ENCODE data around the gene RAMP3. TPM values are rescaled to one million over a fixed set of nuclear protein-coding genes. Genes with fewer than 3 reads are reported as not detected.

The RAMP3 gene
- total RNA-seq, 2 experiments from 2014 or later = not detected

DNA sequence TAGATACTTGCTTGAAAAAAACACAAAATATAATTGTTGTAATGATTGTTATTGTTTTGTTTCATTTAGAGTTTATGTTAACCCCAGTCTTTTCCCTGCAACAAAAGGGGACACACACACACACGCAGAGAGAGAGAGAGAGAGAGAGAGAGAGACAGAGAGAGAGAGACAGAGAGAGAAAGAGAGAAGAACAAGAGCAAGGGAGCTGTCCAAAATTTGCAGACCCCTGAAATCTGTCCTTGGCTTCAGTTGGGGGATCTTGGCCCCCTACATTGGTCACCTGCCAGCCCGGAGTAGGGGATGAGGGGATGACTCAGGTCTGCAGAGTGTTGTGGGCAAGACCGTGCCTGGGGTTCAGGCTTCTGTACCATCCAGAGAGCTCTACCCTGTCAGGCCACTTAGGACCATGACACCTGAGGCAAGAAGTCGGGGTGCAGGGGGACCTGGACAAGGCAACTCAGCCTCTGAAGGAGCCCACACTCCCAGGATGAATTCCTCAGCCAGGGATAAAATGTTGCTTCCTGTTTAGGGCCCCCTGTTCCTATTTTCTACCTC, 73.1 kb downstream of the RAMP3 start:
- no peak overlapping the region for H3K27ac Mint-ChIP-seq
- peaks cover 8% of the 10 kb centered on the region for H3K4me1 Mint-ChIP-seq
- ChIA-PET CTCF (interaction anchor here (1.1 kb wide), 1 partner anchor 665 kb away, joined by 3 read pairs; no protein-coding TSS in a partner anchor), POLR2A (no interaction called here)
- no peaks in the 10 kb centered on the region for H3K9me3 Mint-ChIP-seq
- no peak overlapping the region for H3K4me3 Mint-ChIP-seq
- no peaks in the 10 kb centered on the region for H3K36me3 Mint-ChIP-seq (ENCODE audit: low read depth)
- H3K27me3 Mint-ChIP-seq = peaks cover 48% of the 10 kb centered on the region
- no peak for DNase-seq

DNA sequence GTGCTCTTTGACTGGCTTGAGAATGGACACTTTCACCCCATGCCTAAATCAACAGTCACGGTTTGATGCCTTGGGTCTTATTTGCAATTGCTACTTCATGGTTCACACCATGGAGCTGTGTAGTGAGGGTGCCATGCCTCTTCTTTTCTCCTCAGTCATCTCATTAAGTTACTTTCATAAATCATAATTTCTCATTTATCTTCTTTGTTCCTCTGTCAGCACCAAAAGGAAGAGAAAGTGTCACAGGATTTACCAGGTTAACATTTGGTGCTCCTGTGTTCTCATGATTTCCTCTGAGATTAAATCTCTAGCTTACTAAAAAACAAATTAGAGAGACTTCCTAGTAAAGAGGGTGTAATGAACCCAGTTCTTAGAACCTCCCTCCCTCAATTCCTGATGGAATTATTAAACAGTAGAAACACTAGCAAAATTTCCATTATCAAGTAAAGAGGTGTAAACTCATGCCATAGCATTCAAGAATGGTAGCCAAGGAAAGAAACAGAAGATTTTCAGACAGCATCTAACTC, 75.7 kb downstream of the RAMP3 start:
- ChIA-PET POLR2A (no interaction called here), CTCF (interaction anchor here (1.3 kb wide), 1 partner anchor 81 kb away, joined by 4 read pairs; no protein-coding TSS in a partner anchor)
- peaks cover 8% of the 10 kb centered on the region for H3K4me1 Mint-ChIP-seq
- DNase-seq = no peak
- H3K4me3 Mint-ChIP-seq = no peak overlapping the region
- H3K36me3 Mint-ChIP-seq (ENCODE audit: low read depth) = no peaks in the 10 kb centered on the region
- H3K27me3 Mint-ChIP-seq = peaks cover 45% of the 10 kb centered on the region
- H3K27ac Mint-ChIP-seq = no peak overlapping the region
- no peaks in the 10 kb centered on the region for H3K9me3 Mint-ChIP-seq

Other genes with a start within 250 kb of the RAMP3 start
- 100 to 1,000 TPM; 572 to 576 TPM for gene MYO1G, start 178.8 kb upstream of the RAMP3 start, total RNA-seq
- gene CCM2, start 157.6 kb upstream of the RAMP3 start, total RNA-seq = 100 to 1,000 TPM; 130 to 134 TPM
- under 1 TPM in 1 of 2 experiments, not detected in 1; 0.60 TPM for gene NACAD, start 68.8 kb upstream of the RAMP3 start, total RNA-seq
- gene TBRG4, start 46.1 kb upstream of the RAMP3 start, total RNA-seq = 100 to 1,000 TPM in 1 of 2 experiments, 10 to 100 TPM in 1; 98.8 to 103 TPM

Data from activated CD4-positive, alpha-beta memory T cell treated with anti-CD3 and anti-CD28 coated beads, Interleukin-2, amount 10 ng/mL, durations not matched to agents 7 days and 5 days (primary cell).